DMS79 (cell line): ENCODE results near the gene LRRN2.
A peak's percentile ranks its signal among the peaks of the same experiment; 100 is the strongest.
"Not testable (repeated sequence)": the region's sequence is repeated elsewhere in the genome, so short reads cannot be mapped to it uniquely, and the experiment has no call there.

Experiments
- DNase-seq: peaks from one replicate; lab custom pipeline; 2025; lab: John Stamatoyannopoulos, UW

LRRN2 gene

GRCh38 chr1:204692325-204692840, 6.8 kb upstream of the LRRN2 start:
- DNase-seq, result no peak

- DNase-seq, result not testable (repeated sequence)
Observed at GRCh38 chr1:204691328-204691730, 5.8 kb upstream of the LRRN2 start.

DNA sequence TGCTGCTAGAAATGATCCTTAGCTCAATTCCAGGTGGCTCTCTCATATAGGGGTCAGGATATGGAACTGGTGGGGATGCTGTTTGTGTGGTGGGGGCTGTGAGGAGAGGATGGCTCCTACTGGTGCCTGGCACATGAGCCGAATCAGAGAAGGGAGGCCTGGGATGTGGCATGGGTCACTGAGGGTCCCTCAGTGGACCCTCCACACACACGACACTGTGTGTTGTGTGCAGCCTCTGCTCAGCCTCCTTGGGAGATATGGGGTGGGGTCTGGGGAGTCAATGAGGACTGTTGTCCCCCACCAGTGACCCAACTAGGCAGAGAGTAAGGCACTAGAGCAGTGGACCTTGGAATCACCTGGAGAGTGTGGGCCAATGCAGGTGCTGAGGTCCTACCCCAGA, 3.2 kb upstream of the LRRN2 start:
- no peak for DNase-seq

DNA sequence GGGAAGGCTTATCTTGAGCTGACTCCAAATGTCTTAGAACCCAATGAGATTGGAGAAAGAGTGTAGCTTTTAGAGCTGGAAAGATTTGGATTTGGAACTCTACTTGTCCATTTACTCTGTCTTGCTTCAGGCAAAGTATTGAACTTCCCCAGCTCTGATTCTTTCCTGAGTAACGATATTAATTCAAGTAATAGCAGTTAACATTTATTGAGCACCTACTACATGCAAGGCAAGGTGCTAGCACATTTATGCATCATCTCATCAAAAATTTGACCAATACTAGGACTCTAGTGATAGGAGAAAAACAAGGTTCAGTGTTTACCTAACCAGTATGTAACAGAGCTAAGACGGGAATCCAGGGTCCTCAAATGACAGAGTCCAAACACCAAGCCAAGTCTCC, 2.5 kb upstream of the LRRN2 start:
- no peak for DNase-seq

DNA sequence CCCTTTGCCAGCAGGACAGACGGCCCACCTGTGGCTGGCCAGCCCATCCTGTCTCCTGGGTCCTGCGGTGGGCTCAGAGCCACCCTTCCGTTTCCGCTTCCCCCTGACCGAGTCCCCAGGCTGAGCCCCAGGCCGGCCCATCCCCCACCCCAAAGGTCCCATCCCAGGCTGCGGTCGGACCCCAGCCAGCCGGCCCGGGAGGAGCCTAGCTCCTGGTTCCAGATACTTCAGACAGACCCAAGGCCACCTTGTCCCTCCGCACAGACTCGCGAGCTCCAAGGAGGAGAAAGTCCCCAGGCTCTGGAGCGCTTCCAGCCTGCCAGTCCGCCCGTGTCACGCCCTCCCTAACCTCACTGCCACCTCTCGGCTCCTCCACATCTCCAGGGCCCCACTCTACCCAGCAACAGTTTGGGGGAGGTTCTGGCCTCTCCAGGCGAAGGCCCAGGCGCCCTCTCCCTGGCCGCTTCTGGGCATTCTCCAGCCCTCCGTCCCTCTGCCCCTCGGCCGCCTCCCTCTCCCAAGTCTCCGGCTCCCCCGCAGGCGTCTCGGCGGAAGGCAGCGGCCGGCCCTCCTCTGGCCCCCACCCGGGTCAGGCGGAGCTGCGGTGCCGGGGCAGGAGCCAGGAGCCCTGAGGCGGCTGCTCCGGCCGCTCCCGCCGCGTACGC, 835 bp downstream of the LRRN2 start:
- DNase-seq, result no peak

DNA sequence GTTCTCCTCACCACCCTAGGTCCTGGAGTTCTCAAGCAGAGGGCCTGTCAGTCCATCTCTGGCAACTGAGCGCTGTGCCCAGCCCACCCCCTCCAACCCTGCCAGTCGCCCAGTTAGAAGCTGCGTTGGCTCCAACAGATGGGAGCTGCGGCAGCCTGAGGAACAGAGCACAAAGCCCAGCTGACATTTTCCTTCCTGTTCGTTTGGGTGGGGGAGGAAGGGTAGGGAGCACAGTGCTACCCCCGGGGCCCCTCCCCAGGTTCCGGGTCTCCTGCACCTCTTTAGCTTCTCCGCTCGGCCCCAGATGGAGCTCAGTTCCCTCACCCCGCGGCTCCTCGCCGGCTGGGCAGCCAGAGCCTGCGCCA, 1.4 kb downstream of the LRRN2 start:
- no peak for DNase-seq

GRCh38 chr1:204683284-204684205, 2.0 kb downstream of the LRRN2 start:
- no peak for DNase-seq

DNA sequence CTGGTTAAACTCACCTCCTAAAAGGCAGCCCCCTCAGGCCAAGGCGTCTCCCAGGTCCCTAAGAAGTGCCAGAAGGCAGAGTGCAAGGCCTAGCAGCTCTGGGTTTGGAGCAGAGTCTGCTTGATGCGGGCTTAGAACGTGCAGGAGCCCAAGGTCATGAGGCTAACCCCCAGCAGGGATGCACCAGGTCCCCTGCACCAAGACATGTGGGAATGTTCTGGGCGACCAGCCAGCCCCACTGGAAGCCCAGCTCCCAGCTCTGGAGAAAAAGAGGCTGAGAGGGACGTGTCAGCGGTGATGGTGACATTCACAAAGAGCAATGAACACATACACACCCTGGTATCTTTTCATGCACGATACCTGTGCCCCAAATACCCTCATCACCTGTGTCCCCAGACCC, 5.1 kb downstream of the LRRN2 start:
- DNase-seq, result no peak

- no peak for DNase-seq
Observed at GRCh38 chr1:204680051-204680450, 5.5 kb downstream of the LRRN2 start.

GRCh38 chr1:204678721-204679475, 6.6 kb downstream of the LRRN2 start:
- DNase-seq, result no peak

- DNase-seq, result no peak
Observed at GRCh38 chr1:204677864-204678263, 7.7 kb downstream of the LRRN2 start.

GRCh38 chr1:204676043-204676442, 9.5 kb downstream of the LRRN2 start:
- DNase-seq, result no peak

- DNase-seq, result peak; percentile 63
Observed at GRCh38 chr1:204673909-204674649, 11.5 kb downstream of the LRRN2 start.

DNA sequence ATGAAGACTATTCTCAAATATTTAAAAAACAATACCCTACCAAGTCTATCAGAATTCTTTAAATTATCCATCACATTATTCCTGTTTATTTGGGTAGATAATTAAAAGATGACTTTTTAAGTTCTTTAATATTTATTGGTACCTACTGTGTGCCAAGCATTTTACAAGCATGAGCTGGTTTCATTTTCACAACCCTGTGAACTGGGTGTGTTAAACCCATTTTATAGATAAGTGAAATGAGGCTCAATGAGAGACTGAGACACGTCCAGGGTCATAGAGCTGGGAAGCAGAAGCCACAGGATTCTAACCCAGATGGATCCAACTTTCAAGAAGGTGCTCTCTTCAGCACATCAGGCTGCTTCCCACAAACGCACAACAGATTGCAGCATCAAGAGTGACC, 12.3 kb downstream of the LRRN2 start:
- no peak for DNase-seq

DNA sequence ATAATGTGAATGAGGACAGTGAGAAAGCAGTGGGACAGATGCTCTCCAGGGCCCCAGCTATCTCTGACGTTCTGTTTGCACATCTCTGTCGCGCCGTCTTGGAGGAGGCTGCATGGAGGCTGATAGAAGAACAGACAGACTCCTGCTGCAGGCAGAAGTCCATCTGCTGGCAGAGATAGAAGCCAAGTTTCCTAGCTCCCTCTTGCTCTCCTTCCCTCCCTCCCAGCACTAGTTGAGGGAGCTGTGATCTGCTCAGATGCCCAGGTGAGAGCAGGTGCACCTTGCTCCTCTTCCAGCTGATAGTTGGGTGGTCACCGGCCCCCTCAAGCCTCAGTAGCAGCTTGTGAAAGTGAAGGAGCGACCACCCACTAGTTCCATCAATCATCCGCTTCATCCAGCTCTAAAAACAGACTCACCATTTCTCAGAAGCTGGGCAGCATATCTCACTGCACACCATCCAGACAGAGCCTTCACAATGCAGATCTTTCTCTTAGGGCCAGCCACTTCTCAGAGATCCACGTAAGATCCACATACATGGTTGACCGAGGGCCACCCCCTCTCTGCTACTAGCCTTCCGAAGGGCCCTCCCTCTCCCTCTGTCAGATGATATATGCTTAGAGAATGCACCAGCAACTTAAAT, 12.9 kb downstream of the LRRN2 start:
- DNase-seq, result no peak

DNA sequence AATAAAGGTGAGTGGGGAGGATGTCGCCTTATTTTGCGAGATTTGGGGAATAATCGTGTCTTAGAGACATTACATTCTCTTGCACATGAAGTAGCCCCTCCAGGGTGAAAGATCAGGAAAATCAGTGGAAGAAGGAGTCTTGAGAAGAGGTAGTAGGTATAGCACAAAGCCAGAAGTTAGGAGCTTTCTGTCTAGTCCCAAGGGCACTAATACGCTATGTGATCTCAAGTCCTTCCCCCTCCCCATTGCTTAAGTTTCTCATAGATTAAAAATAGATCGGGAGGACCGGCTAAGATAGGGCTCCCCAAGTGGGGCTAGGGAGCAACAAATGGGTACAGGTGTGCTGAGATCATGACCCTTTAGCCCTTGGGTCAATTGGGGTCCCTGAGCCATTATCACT, 13.5 kb downstream of the LRRN2 start:
- DNase-seq, result no peak

DNA sequence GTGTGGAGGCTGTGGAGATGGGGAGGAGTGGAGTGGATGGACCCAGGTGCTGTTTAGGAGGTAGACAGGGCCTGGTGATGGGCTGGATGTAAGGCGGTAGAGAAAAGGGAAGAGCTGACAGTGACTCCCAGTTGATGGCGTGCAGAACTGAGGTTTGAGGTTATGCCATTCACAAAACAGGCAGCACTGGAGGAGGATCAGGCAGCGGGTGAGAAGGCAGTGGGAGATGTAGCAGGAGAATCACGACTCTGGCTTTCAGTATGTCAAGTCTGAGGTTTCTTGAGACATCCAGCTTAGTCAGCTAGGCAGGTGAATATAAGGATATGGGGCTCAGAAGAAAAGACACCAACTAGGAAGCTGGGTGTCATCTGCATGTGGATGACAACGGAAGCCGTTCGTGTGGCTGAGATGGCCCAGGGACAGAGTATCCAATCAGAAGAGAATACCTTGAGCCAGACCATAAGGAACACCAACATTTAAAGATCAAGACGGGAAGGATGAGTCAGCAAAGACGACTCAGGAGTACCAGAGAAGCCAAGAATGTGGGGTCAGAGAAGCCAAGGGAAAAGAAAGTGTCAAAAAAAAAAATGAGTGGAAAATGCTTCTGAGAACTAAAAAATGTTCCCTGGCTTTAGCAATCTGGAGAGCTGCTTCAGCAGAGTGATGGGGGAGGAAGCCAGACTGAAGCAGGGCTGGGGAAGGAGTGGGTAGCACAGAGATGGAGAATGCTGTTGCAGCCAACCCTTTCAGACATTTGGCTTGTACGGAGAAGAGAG, 15.2 kb downstream of the LRRN2 start:
- no peak for DNase-seq

DNA sequence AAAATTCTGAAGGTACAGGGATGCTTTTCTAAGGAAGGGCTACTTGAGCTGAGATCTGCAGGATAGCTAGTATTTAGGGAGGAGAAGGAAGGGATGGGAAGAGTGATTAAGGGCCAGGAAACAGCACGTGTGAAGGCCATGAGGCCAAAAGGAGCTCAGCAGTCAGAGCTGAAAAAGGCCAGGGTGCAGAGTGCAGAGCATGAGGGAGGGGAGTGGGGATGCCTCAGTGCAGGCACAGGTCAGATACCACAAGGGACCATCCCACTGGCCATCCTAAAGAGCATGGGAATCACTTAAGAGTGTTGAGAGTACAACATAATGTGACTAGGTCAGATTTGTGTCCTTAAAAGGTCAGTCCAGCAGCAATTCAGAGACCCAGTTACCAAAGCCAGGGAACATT, 16.0 kb downstream of the LRRN2 start:
- no peak for DNase-seq

DNA sequence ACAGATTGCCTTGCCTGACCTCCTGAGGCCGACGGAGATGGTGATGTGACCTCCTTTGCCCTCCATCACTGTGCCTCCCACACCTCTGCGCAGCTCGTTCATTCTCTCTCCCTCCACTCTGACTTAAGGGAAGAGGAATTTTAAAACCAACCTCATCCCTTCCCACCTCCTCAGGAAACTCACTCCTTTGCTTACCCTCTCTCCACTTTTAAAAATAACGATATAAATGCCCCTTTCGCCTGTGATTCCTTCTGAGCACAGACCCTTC, 21.2 kb downstream of the LRRN2 start:
- DNase-seq, result no peak

GRCh38 chr1:204663644-204664383, 21.7 kb downstream of the LRRN2 start:
- no peak for DNase-seq
